HG03378 (cell line): ENCODE results near the gene STAM.

Source experiments
- ATAC-seq: cut with Tn5 transposase; IDR thresholded peaks from one replicate; pipeline ENCODE4 v1.9.1; 2021; ENCODE audit warnings: mild to moderate bottlenecking, moderate library complexity; ENCODE audit not compliant: unreplicated experiment

The STAM gene

GRCh38 chr10:17758200-17758599, 114.2 kb downstream of the STAM start:
- no peak for ATAC-seq

- no peak for ATAC-seq
Measured at GRCh38 chr10:17758896-17759295, 114.9 kb downstream of the STAM start.

- no peak for ATAC-seq
Measured at GRCh38 chr10:17764142-17764541, 120.2 kb downstream of the STAM start.

- no peak for ATAC-seq
Measured at GRCh38 chr10:17765602-17766001, 121.7 kb downstream of the STAM start.
